K562 (cell line): ENCODE results near the gene PTPRO. TPM values are rescaled to one million over a fixed set of nuclear protein-coding genes. Genes with fewer than 3 reads are reported as not detected.

Experiments used
- ATAC-seq: fragments of 200-7000 bp; cut with Tn5 transposase; 3 replicates; pipeline ENCODE4 v1.9.1; 2020; ENCODE audit warnings: moderate library complexity
- BruUV-seq: library from RNA; stranded (reverse); fragments of 400-500 nt; replicated peaks from 2 replicates; lab custom pipeline; 2021; lab: Mats Ljungman, UMichigan
- CTCF ChIA-PET: fragments of 300-600 bp; formaldehyde crosslinking; extraction: SDS; loops from one replicate; lab custom pipeline; 2021; ENCODE audit warnings: low intra/inter-chr PET ratio; lab: Yijun Ruan, JAX
- POLR2A ChIA-PET: fragments of 300-600, 350-650 bp; sonication (Branson Sonifier 250); formaldehyde crosslinking; extraction: SDS; loops from one replicate; lab custom pipeline; 2021; ENCODE audit warnings: antibody characterized with exemption, inconsistent platforms; lab: Yijun Ruan, JAX
- DNase-seq, 4 experiments: peaks; one replicate each; pipeline versions ENCODE4 v3.0.0 to v3.0.0-alpha.2; 2011 to 2018; ENCODE audit warnings: low spot score in 3 of 4, mixed read lengths in 3 of 4; ENCODE audit errors: extremely low read depth in 1 of 4
- FAIRE-seq: peaks from 2 replicates; lab custom pipeline; 2011; peaks lifted over from hg19 to GRCh38; lab: Jason Lieb, UNC
- H2AFZ ChIP-seq: 2 replicates; pipeline ENCODE4 v1.6.0; 2011; ENCODE audit warnings: low read depth, low read length, control low read depth, inconsistent platforms
- H3K27ac ChIP-seq: fragments of 200-600 bp; 3 replicates; pipeline ENCODE4 v1.8.0; 2011; ENCODE audit warnings: low read depth, mild to moderate bottlenecking, control low read depth, inconsistent platforms, low read length, moderate library complexity, mixed read lengths; ENCODE audit errors: extremely low read depth
- H3K27me3 ChIP-seq, 2 experiments: fragments of 300-600 bp in 1 of 2; 2 replicates in 1 of 2; 3 replicates in 1 of 2; pipeline versions ENCODE4 v1.6.0 to v1.8.0; 2011; ENCODE audit warnings: inconsistent platforms in 2 of 2, low read length in 2 of 2, mild to moderate bottlenecking in 1 of 2, mixed read lengths in 1 of 2, moderate library complexity in 1 of 2; ENCODE audit not compliant: control insufficient read depth in 2 of 2, insufficient read depth in 2 of 2
- H3K36me3 ChIP-seq: fragments of 300-600 bp; 3 replicates; pipeline ENCODE4 v1.8.0; 2011; ENCODE audit warnings: mild to moderate bottlenecking, low read length, inconsistent platforms; ENCODE audit not compliant: control insufficient read depth, insufficient read depth
- H3K4me1 ChIP-seq, 2 experiments: fragments of 200-600 bp in 1 of 2; replicated peaks in 1 of 2; 2 replicates in 1 of 2; 3 replicates in 1 of 2; pipeline versions ENCODE4 v1.5.1 to v1.8.0; 2011; ENCODE audit warnings: inconsistent platforms in 2 of 2, low read length in 2 of 2, mild to moderate bottlenecking in 1 of 2, mixed read lengths in 1 of 2, moderate library complexity in 1 of 2; ENCODE audit not compliant: control insufficient read depth in 2 of 2, insufficient read depth in 2 of 2
- H3K4me2 ChIP-seq: 2 replicates; pipeline ENCODE4 v1.6.1; 2011; ENCODE audit warnings: low read length, control low read depth, inconsistent platforms, mixed read lengths; ENCODE audit not compliant: insufficient read depth
- H3K4me3 ChIP-seq: fragments of 200-600 bp; sonication (generic), shearing (Covaris generic); 2 replicates; pipeline ENCODE4 v1.5.1; 2016; ENCODE audit warnings: control low read depth, inconsistent platforms
- H3K79me2 ChIP-seq: fragments of 200-600 bp; 3 replicates; pipeline ENCODE4 v1.8.0; 2011; ENCODE audit warnings: low read length, inconsistent platforms; ENCODE audit not compliant: control insufficient read depth, insufficient read depth
- H3K9ac ChIP-seq, 2 experiments: 2 replicates each; pipeline versions ENCODE4 v1.6.0 to v1.6.1; 2011; ENCODE audit warnings: low read depth in 2 of 2, low read length in 2 of 2, control low read depth in 1 of 2, inconsistent platforms in 1 of 2, mild to moderate bottlenecking in 1 of 2, mixed read lengths in 1 of 2; ENCODE audit not compliant: insufficient read depth in 1 of 2
- H3K9me1 ChIP-seq: one replicate; pipeline ENCODE4 v1.6.0; 2011; ENCODE audit warnings: inconsistent platforms, mild to moderate bottlenecking, low read length, moderate library complexity; ENCODE audit not compliant: control insufficient read depth, insufficient read depth
- H3K9me3 ChIP-seq: replicated peaks from 2 replicates; pipeline ENCODE4 v1.5.1; 2011; ENCODE audit warnings: low read depth, low read length, inconsistent platforms; ENCODE audit not compliant: control insufficient read depth, insufficient read depth
- H4K20me1 ChIP-seq: replicated peaks from 2 replicates; pipeline ENCODE4 v1.6.1; 2011; ENCODE audit warnings: low read length, inconsistent platforms, mixed read lengths; ENCODE audit not compliant: control insufficient read depth, insufficient read depth
- CREB3L1 ChIP-seq: fragments of 450-650 bp; IDR thresholded peaks from 2 replicates; pipeline ENCODE4 v1.6.1; 2014; ENCODE audit warnings: low read depth, mild to moderate bottlenecking, moderate library complexity, borderline replicate concordance
- MCM5 ChIP-seq: fragments of 450-650 bp; IDR thresholded peaks from 2 replicates; pipeline ENCODE4 v1.6.1; 2016; ENCODE audit warnings: low read depth
- POLR2H ChIP-seq: IDR thresholded peaks from 2 replicates; pipeline ENCODE4 v1.6.1; 2016; ENCODE audit warnings: missing genetic modification characterization, low read depth, mild to moderate bottlenecking, control low read depth, missing compliant biosample characterization, moderate library complexity
- ZNF143 ChIP-seq: sonication (generic); formaldehyde crosslinking; IDR thresholded peaks from 2 replicates; pipeline ENCODE4 v1.9.0; 2022; ENCODE audit warnings: mild to moderate bottlenecking, missing genetic modification reagents
- ZNF668 ChIP-seq: fragments of 250-450 bp; sonication (Bioruptor Pico); IDR thresholded peaks from 2 replicates; pipeline ENCODE4 v1.8.0; 2022; ENCODE audit warnings: mild to moderate bottlenecking, inconsistent platforms
- ZSCAN32 ChIP-seq: fragments of 450-650 bp; formaldehyde crosslinking; IDR thresholded peaks from 2 replicates; pipeline ENCODE4 v1.4.0; 2020; ENCODE audit warnings: mild to moderate bottlenecking, moderate library complexity
- WGBS: fragments of 100-300 bp; shearing (Covaris generic); methylation state at CpG from one replicate; pipeline ENCODE4 v1.1.6; 2016; ENCODE audit warnings: low coverage, mixed read lengths; ENCODE audit not compliant: insufficient coverage; ENCODE audit errors: missing lambda C conversion rate; 5-methylcytosine and 5-hydroxymethylcytosine counted together
- in situ Hi-C: fragments of 300-500 bp; cut with MboI; formaldehyde crosslinking; loops from 4 replicates; pipeline ENCODE4 v1.15.0; 2018; ENCODE audit warnings: inconsistent platforms, mixed read lengths
- intact Hi-C: fragments of 100-400 bp; cut with micrococcal nuclease; formaldehyde crosslinking; loops from 2 replicates; pipeline ENCODE4 v1.14.2; 2022
- polyA plus RNA-seq, 8 experiments: library from polyadenylated mRNA; depleted of rRNA in 4 of 8; stranded (reverse) in 5 of 8; unstranded in 3 of 8; fragments of >200 nt; fragmentation: Nextera tagmentation in 2 of 8; fragmentation: Illumina TruSeq in 1 of 8; extraction: Ambion mirVana in 2 of 8; extraction: Trizol in 1 of 8; gene quantifications; 2 replicates each; pipeline versions ENCODE4 v1.2.1 to v1.2.3, GENCODE V29; 2011 to 2014; ENCODE audit warnings: inconsistent platforms in 1 of 8, missing spikeins in 1 of 8
- total RNA-seq, 7 experiments: library from RNA; depleted of rRNA in 6 of 7; stranded (reverse); fragments of >200 nt in 6 of 7; fragmentation: Illumina TruSeq in 2 of 7; extraction: Trizol in 2 of 7; gene quantifications; 2 replicates each; pipeline versions ENCODE4 v1.2.1 to v1.2.3, GENCODE V29; 2011 to 2021; ENCODE audit warnings: low replicate concordance in 1 of 7
- TF ChIP-seq, protein P1 (sequence below): sonication (generic); formaldehyde crosslinking; IDR thresholded peaks from 2 replicates; pipeline ENCODE4 v1.8.0; 2022; ENCODE audit warnings: mild to moderate bottlenecking, low read depth, missing genetic modification reagents
- TF ChIP-seq, protein P2 (sequence below): IDR thresholded peaks from 2 replicates; pipeline ENCODE4 v1.6.1; 2011; ENCODE audit warnings: borderline replicate concordance, low read depth, mild to moderate bottlenecking, moderate library complexity, low read length; ENCODE audit not compliant: insufficient read depth, poor library complexity, severe bottlenecking
- TF ChIP-seq, protein P3 (sequence below), 2 experiments: fragments of 450-650 bp; IDR thresholded peaks; 2 replicates each; pipeline ENCODE4 v1.6.1; 2016; ENCODE audit warnings: mild to moderate bottlenecking in 2 of 2, borderline replicate concordance in 1 of 2, low read depth in 1 of 2, moderate library complexity in 1 of 2

PTPRO gene
- total and polyA plus RNA-seq, 9 of the 15 experiments (the other 6 are each of a cell fraction or from before 2014, with no cell fraction given): 0.22 TPM; not detected in 8

GRCh38 chr12:15555446-15555845 is 233.1 kb downstream of the PTPRO start:
- 4% methylated on average over 2 of the region's 2 CpGs for WGBS
- no peaks in the 10 kb centered on the region for H3K9me3 ChIP-seq
- no peaks in the 10 kb centered on the region for H3K36me3 ChIP-seq
- BruUV-seq: no TSS peak
- FAIRE-seq (no peak), ATAC-seq (no peak), DNase-seq (no peak)
- ChIA-PET CTCF (no interaction called here), POLR2A (no interaction called here)
- no peaks in the 10 kb centered on the region for H3K79me2 ChIP-seq
- no peak overlapping the region for H2AFZ ChIP-seq
- no peak overlapping the region for H3K27ac ChIP-seq
- H3K27me3 ChIP-seq: no peaks in the 10 kb centered on the region
- intact Hi-C loops (no loop called here), in situ Hi-C loops (no loop called here)
- no peak overlapping the region for H3K4me2 ChIP-seq
- no peaks in the 10 kb centered on the region for H4K20me1 ChIP-seq
- no peaks in the 10 kb centered on the region for H3K9me1 ChIP-seq
- no peaks in the 10 kb centered on the region for H3K4me1 ChIP-seq
- no peak overlapping the region for H3K4me3 ChIP-seq
- no peak overlapping the region for H3K9ac ChIP-seq
- TF ChIP-seq ZNF143 (CRISPR knock-in tag) (no peak), MCM5 (no peak), CREB3L1 (no peak), ZNF668 (CRISPR knock-in tag) (no peak), POLR2H (tag) (no peak), ZSCAN32 (CRISPR knock-in tag) (no peak)
- TF ChIP-seq, protein P1, sequence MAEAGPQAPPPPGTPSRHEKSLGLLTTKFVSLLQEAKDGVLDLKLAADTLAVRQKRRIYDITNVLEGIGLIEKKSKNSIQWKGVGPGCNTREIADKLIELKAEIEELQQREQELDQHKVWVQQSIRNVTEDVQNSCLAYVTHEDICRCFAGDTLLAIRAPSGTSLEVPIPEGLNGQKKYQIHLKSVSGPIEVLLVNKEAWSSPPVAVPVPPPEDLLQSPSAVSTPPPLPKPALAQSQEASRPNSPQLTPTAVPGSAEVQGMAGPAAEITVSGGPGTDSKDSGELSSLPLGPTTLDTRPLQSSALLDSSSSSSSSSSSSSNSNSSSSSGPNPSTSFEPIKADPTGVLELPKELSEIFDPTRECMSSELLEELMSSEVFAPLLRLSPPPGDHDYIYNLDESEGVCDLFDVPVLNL (CRISPR knock-in tag): no peak
- TF ChIP-seq, protein P2, sequence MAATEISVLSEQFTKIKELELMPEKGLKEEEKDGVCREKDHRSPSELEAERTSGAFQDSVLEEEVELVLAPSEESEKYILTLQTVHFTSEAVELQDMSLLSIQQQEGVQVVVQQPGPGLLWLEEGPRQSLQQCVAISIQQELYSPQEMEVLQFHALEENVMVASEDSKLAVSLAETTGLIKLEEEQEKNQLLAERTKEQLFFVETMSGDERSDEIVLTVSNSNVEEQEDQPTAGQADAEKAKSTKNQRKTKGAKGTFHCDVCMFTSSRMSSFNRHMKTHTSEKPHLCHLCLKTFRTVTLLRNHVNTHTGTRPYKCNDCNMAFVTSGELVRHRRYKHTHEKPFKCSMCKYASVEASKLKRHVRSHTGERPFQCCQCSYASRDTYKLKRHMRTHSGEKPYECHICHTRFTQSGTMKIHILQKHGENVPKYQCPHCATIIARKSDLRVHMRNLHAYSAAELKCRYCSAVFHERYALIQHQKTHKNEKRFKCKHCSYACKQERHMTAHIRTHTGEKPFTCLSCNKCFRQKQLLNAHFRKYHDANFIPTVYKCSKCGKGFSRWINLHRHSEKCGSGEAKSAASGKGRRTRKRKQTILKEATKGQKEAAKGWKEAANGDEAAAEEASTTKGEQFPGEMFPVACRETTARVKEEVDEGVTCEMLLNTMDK: no peak
- TF ChIP-seq, protein P3, sequence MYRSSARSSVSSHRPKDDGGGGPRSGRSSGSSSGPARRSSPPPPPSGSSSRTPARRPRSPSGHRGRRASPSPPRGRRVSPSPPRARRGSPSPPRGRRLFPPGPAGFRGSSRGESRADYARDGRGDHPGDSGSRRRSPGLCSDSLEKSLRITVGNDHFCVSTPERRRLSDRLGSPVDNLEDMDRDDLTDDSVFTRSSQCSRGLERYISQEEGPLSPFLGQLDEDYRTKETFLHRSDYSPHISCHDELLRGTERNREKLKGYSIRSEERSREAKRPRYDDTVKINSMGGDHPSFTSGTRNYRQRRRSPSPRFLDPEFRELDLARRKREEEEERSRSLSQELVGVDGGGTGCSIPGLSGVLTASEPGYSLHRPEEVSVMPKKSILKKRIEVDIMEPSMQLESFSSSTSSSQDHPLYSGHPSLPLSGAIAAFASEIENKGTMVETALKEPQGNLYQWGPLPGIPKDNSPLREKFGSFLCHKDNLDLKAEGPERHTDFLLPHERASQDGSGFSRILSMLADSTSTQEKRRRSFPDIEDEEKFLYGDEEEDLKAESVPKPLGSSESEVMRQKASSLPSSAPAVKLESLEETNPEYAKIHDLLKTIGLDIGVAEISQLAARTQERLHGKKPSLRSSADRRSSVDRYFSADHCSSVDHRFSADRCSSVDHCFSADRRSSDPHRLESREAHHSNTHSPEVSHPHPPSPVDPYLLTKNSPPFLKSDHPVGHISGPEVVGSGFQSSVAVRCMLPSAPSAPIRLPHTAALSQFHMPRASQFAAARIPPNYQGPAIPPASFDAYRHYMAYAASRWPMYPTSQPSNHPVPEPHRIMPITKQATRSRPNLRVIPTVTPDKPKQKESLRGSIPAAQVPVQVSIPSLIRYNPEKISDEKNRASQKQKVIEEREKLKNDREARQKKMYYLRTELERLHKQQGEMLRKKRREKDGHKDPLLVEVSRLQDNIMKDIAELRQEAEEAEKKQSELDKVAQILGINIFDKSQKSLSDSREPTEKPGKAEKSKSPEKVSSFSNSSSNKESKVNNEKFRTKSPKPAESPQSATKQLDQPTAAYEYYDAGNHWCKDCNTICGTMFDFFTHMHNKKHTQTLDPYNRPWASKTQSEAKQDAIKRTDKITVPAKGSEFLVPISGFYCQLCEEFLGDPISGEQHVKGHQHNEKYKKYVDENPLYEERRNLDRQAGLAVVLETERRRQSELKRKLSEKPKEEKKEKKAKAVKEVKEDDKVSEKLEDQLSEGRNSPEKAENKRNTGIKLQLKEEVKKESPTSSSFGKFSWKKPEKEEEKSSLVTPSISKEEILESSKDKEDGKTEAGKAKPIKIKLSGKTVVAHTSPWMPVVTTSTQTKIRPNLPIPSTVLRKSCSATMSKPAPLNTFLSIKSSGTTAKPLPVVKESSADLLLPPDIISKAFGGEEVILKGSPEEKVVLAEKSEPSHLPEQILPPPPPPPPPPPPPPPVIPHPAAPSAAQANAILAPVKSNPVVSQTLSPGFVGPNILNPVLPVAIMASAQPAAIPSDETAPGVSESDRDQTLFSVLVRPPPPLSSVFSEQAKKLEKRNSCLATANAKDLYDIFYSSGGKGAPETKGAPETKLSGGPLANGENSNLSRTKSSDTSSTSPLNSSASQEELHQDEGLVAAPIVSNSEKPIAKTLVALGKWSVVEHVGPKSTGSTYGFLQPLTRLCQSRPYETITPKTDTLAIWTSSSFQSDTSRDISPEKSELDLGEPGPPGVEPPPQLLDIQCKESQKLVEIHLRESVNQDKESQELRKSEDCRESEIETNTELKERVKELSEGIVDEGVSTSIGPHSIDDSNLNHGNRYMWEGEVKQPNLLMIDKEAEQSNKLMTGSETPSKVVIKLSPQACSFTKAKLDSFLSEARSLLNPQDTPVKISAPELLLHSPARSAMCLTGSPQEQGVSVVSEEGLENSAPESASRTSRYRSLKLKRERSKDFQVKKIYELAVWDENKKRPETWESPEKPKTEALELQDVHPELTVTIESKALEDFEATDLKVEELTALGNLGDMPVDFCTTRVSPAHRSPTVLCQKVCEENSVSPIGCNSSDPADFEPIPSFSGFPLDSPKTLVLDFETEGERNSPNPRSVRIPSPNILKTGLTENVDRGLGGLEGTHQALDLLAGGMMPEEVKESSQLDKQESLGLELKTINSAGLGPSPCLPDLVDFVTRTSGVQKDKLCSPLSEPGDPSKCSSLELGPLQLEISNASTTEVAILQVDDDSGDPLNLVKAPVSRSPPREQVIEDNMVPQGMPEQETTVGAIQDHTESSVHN (IDR thresholded peaks at IDR 0.05; ENCODE audit: borderline replicate concordance in 1 of 2, low read depth in 1 of 2): no peak
